Testis (tissue), 3 donors: ENCODE data around the gene GRM4. TPM values are rescaled to one million over a fixed set of nuclear protein-coding genes. Genes with fewer than 3 reads are reported as not detected.

Source experiments
- DNase-seq: peaks from one replicate; pipeline ENCODE4 v3.0.0-alpha.2; 2019
- H3K27ac ChIP-seq, 2 donors: fragments of 200-600 bp; sonication (generic); one replicate each; pipeline ENCODE4 v1.5.1; 2019
- H3K27me3 ChIP-seq: fragments of 200-600 bp; sonication (generic); one replicate; pipeline ENCODE4 v1.5.1; 2019
- H3K36me3 ChIP-seq: fragments of 200-600 bp; sonication (generic); one replicate; pipeline ENCODE4 v1.5.1; 2017; ENCODE audit warnings: low read depth; ENCODE audit errors: missing control alignments
- H3K4me1 ChIP-seq: fragments of 200-600 bp; sonication (generic); one replicate; pipeline ENCODE4 v1.5.1; 2019
- H3K4me3 ChIP-seq, 2 donors: fragments of 200-600 bp; sonication (generic); one replicate each; pipeline ENCODE4 v1.5.1; 2017 to 2019
- H3K9me3 ChIP-seq: fragments of 200-600 bp; sonication (generic); one replicate; pipeline ENCODE4 v1.5.1; 2017
- CTCF ChIP-seq, 3 experiments: fragments of 450-650 bp in 2 of 3; fragments of 200-600 bp in 1 of 3; sonication (generic) in 1 of 3; IDR thresholded peaks; one replicate each; pipeline ENCODE4 v1.5.1; 2016 to 2019; ENCODE audit warnings: antibody characterized with exemption in 3 of 3, mild to moderate bottlenecking in 2 of 3, moderate library complexity in 1 of 3
- POLR2A ChIP-seq: fragments of 450-650 bp; IDR thresholded peaks from one replicate; pipeline ENCODE4 v1.6.1; 2017; ENCODE audit warnings: antibody characterized with exemption, mild to moderate bottlenecking, moderate library complexity
- WGBS, 2 donors: methylation state at CpG; one replicate each; pipeline ENCODE4 v1.1.5; 2018; 5-methylcytosine and 5-hydroxymethylcytosine counted together
- intact Hi-C: fragments of 100-400 bp; cut with DNase I; formaldehyde crosslinking; loops from one replicate; pipeline ENCODE4 v1.15.1; 2023; ENCODE audit warnings: low total_unique reads
- polyA plus RNA-seq: library from polyadenylated mRNA; stranded (reverse); fragments of 350-450 nt; fragmentation: Illumina TruSeq; extraction: RNeasy Lipid Tissue Mini Kit (QIAGEN cat#74804); gene quantifications from one replicate; pipeline ENCODE4 v1.2.3, GENCODE V29; 2014; ENCODE audit warnings: low read depth, low replicate concordance; ENCODE audit not compliant: insufficient read depth
- total RNA-seq, 2 donors: library from RNA; depleted of rRNA; stranded (reverse); fragments of >200 nt; gene quantifications; one replicate each; pipeline ENCODE4 v1.2.3, GENCODE V29; 2016

Gene GRM4
- total and polyA plus RNA-seq, 3 donors from 2014 or later = 1.6 to 3.5 (median 3.5) TPM

GRCh38 chr6:34074064-34074742 lies 71.7 kb downstream of the GRM4 start:
- Histone ChIP-seq H3K27me3 (no peaks in the 10 kb centered on the region), H3K9me3 (no peaks in the 10 kb centered on the region), H3K36me3 (no peaks in the 10 kb centered on the region), H3K4me1 (no peaks in the 10 kb centered on the region), H3K4me3 (no peak overlapping the region), H3K27ac (no peak overlapping the region)
- TF ChIP-seq POLR2A (no peak), CTCF (IDR thresholded peaks at IDR 0.05) (no peak)
- DNase-seq = no peak
- 74 to 79% methylated on average over 17 to 22 of the region's 22 CpGs for WGBS, 2 donors
- intact Hi-C loops = no loop called here

- no peaks in the 10 kb centered on the region for H3K27me3 ChIP-seq
- H3K36me3 ChIP-seq = no peaks in the 10 kb centered on the region
- no peak for DNase-seq
- no peaks in the 10 kb centered on the region for H3K4me1 ChIP-seq
- intact Hi-C loops = no loop called here
- TF ChIP-seq POLR2A (no peak), CTCF (IDR thresholded peaks at IDR 0.05) (no peak)
- no peak overlapping the region for H3K27ac ChIP-seq
- H3K4me3 ChIP-seq = no peak overlapping the region
- no peaks in the 10 kb centered on the region for H3K9me3 ChIP-seq
- 69 to 79% methylated on average over 5 to 7 of the region's 7 CpGs for WGBS, 2 donors
Observed at GRCh38 chr6:34073540-34073939, 72.3 kb downstream of the GRM4 start.

- no peak for DNase-seq
- no peak for TF ChIP-seq POLR2A
- no peak for TF ChIP-seq CTCF (IDR thresholded peaks at IDR 0.05)
- H3K4me1 ChIP-seq = no peaks in the 10 kb centered on the region
- intact Hi-C loops = no loop called here
- no peak overlapping the region for H3K27ac ChIP-seq
- H3K27me3 ChIP-seq = no peaks in the 10 kb centered on the region
- H3K4me3 ChIP-seq = no peak overlapping the region
- H3K9me3 ChIP-seq = no peaks in the 10 kb centered on the region
- H3K36me3 ChIP-seq = no peaks in the 10 kb centered on the region
Observed at GRCh38 chr6:34072727-34073126, 73.2 kb downstream of the GRM4 start.

GRCh38 chr6:34071884-34072379 lies 74.0 kb downstream of the GRM4 start:
- TF ChIP-seq CTCF (IDR thresholded peaks at IDR 0.05) = no peak
- TF ChIP-seq POLR2A = no peak
- Histone ChIP-seq H3K27ac (no peak overlapping the region), H3K4me1 (no peaks in the 10 kb centered on the region), H3K9me3 (no peaks in the 10 kb centered on the region), H3K36me3 (no peaks in the 10 kb centered on the region), H3K4me3 (no peak overlapping the region), H3K27me3 (no peaks in the 10 kb centered on the region)
- 94% methylated on average over 1 of the region's 1 CpG; no CpG with 5 or more reads in 1 of the 2 donors for WGBS, 2 donors
- no peak for DNase-seq
- intact Hi-C loops = no loop called here
